Measurements from ENCODE around the gene NFE2L3. TPM values are rescaled to one million over a fixed set of nuclear protein-coding genes. Genes with fewer than 3 reads are reported as not detected.
A peak's percentile ranks its signal among the peaks of the same experiment; 100 is the strongest.

The NFE2L3 gene
- total RNA-seq, 2 experiments from 2014 or later: 21.5 to 22.6 TPM

DNA sequence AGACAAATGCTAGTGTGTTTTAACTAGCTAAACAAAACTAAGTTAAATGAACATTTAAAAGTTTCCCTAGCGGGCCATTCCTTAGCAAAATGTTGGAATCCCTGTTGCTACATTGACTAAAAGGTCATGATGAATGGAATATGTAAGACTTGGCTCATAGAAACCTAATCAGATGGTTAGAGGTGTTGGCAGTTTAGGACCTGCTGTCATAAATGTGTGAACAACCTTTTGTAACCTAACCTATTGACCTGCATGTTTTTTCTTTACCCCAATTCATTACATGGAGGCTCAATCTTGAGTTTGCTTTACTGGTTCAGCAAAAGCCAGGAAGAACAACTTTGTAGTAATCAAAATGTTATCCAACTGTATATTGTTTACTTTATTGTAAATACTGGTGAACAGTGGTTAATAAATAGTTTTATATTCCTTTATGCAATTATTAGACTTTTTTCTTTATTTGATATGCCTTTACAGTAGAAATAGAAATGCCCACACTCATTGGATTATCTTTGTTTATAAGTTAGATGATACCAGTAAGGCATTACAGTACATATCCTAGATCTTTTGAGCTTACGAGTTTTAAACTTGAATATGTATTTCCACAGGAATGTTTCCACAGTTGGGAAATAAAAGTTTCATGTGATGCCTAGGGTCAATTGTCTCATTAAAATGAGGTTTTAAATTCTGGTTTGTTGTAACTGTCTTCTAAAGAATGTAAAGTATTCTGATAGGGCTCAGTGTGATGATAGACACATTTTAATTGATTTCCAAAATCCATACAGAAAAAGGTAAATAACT lies 61.1 kb downstream of the NFE2L3 start:
- TF ChIP-seq, protein P1, sequence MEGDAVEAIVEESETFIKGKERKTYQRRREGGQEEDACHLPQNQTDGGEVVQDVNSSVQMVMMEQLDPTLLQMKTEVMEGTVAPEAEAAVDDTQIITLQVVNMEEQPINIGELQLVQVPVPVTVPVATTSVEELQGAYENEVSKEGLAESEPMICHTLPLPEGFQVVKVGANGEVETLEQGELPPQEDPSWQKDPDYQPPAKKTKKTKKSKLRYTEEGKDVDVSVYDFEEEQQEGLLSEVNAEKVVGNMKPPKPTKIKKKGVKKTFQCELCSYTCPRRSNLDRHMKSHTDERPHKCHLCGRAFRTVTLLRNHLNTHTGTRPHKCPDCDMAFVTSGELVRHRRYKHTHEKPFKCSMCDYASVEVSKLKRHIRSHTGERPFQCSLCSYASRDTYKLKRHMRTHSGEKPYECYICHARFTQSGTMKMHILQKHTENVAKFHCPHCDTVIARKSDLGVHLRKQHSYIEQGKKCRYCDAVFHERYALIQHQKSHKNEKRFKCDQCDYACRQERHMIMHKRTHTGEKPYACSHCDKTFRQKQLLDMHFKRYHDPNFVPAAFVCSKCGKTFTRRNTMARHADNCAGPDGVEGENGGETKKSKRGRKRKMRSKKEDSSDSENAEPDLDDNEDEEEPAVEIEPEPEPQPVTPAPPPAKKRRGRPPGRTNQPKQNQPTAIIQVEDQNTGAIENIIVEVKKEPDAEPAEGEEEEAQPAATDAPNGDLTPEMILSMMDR (IDR thresholded peaks at IDR 0.05): no peak
- no peaks in the 10 kb centered on the region for H3K27me3 Mint-ChIP-seq
- no peak overlapping the region for H3K27ac Mint-ChIP-seq
- H3K36me3 Mint-ChIP-seq (ENCODE audit: low read depth): peaks cover 46% of the 10 kb centered on the region
- H3K4me3 Mint-ChIP-seq: no peak overlapping the region
- ChIA-PET CTCF (interaction anchor here (0.9 to 1.4 kb wide), 3 partner anchors 10 to 134 kb away, joined by 3 to 4 read pairs (median 4); no protein-coding TSS in a partner anchor), POLR2A (interaction anchor here (0.9 to 4.1 kb wide), 3 partner anchors 11 to 17 kb away, joined by 3 to 25 read pairs (median 4); partner anchors contain the start of gene CBX3)
- intact Hi-C loops (cut with micrococcal nuclease): no loop called here
- DNase-seq: no peak
- no peak for ATAC-seq
- no peaks in the 10 kb centered on the region for H3K9me3 Mint-ChIP-seq
- H3K4me1 Mint-ChIP-seq (ENCODE audit: low read depth): peaks cover 37% of the 10 kb centered on the region

DNA sequence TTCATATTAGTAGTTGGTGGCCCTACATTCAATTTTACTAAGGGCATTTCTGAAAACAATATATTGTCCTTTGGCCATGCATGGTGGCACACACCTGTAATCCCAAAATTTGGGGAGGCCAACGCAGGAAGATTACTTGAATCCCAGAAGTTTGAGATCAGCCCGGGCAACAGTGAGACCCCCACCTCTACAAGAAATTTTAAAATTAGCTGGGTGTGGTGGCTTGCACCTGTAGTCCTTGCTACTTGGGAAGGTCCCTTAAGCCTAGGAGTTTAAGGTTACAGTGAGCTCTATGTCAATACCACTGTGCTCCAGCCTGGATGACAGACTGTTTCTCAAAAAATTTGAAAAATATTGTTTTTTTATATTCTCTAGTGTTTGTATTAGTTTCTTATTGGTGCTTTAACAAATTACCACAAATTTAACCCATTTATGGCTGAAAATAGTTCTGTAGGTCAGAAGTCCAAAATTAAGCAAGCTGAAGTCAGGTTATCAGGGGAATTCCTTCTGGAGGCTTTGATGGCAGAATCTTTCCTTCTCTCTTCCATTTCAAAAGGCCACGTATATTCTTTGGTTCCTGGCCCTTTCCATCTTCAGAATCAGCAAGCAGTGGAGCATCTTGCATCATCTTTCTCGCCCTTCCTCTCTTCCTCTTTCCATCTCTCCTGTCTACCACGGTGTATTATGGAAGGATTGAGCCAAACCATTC lies 62.0 kb downstream of the NFE2L3 start:
- no peak for ATAC-seq

DNA sequence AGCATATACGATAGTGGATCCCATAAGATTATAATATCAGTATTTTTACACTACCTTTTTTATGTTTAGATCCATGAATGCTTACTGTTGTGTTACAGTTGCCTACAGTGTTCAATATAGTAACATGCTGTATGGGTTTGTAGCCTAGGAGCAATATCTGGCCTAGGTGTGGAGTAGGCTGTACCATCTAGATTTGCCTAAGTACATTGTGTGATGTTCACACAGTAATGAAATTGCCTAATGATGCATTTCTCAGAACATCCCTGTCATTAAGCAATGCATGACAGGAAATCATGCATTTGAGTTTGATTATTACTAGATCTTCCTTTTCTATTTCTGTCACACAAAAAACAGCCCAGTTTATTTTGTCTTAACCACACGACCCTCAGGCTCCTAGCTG lies 64.1 kb downstream of the NFE2L3 start:
- Mint-ChIP-seq H3K9me3 (no peaks in the 10 kb centered on the region), H3K36me3 (ENCODE audit: low read depth) (peaks cover 29% of the 10 kb centered on the region), H3K4me3 (no peak overlapping the region), H3K27ac (no peak overlapping the region), H3K4me1 (ENCODE audit: low read depth) (peaks cover 23% of the 10 kb centered on the region), H3K27me3 (no peaks in the 10 kb centered on the region)
- DNase-seq (no peak), ATAC-seq (peak; percentile 47)
- intact Hi-C loops (cut with micrococcal nuclease): no loop called here
- ChIA-PET POLR2A (interaction anchor here (0.8 to 2.0 kb wide), 2 partner anchors 9 to 16 kb away, joined by 3 to 9 read pairs; partner anchors contain the start of genes CBX3 and HNRNPA2B1), CTCF (no interaction called here)
- TF ChIP-seq, protein P1 (IDR thresholded peaks at IDR 0.05): no peak

More for the DNA sequence above, 62.0 kb downstream of the NFE2L3 start:
- Mint-ChIP-seq H3K36me3 (ENCODE audit: low read depth) (peaks cover 44% of the 10 kb centered on the region), H3K27ac (peak overlapping the region; percentile 78), H3K4me1 (ENCODE audit: low read depth) (peaks cover 36% of the 10 kb centered on the region), H3K9me3 (no peaks in the 10 kb centered on the region), H3K27me3 (no peaks in the 10 kb centered on the region), H3K4me3 (no peak overlapping the region)
- intact Hi-C loops (cut with micrococcal nuclease): no loop called here
- DNase-seq: no peak
- TF ChIP-seq, protein P1 (IDR thresholded peaks at IDR 0.05): no peak
- ChIA-PET POLR2A (interaction anchor here (1.3 to 4.1 kb wide), 4 partner anchors 12 to 27 kb away, joined by 4 to 25 read pairs (median 4); partner anchors contain the start of gene CBX3), CTCF (interaction anchor here (1.0 to 1.8 kb wide), 5 partner anchors 9 to 151 kb away, joined by 4 to 5 read pairs (median 5); no protein-coding TSS in a partner anchor)

DNA sequence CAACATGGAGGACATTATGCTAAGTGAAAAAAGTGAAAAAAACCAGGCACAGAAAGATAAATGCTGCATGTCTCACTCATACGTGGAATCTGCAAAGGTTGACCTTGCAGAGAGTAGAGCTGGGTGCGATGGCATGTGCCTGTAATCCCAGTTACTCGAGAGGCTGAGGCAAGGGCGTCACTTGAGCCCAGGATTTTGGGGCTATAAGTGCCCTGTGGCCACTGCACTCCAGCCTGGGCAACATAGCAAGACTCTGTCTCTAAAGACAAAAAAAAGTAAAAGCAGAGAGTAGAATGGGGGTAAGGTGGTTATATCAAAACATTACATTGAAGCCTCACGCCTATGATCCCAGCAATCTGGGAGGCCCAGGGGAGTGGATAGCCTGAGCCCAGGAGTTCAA lies 72.4 kb downstream of the NFE2L3 start:
- intact Hi-C loops (cut with micrococcal nuclease): no loop called here
- TF ChIP-seq, protein P1 (IDR thresholded peaks at IDR 0.05): no peak
- Mint-ChIP-seq H3K27ac (no peak overlapping the region), H3K9me3 (no peaks in the 10 kb centered on the region), H3K4me1 (ENCODE audit: low read depth) (no peaks in the 10 kb centered on the region), H3K27me3 (peaks cover 3% of the 10 kb centered on the region), H3K36me3 (ENCODE audit: low read depth) (no peaks in the 10 kb centered on the region), H3K4me3 (no peak overlapping the region)
- ChIA-PET CTCF (interaction anchor here (1.1 kb wide), 1 partner anchor 14 kb away, joined by 3 read pairs; no protein-coding TSS in a partner anchor), POLR2A (no interaction called here)
- ATAC-seq (no peak), DNase-seq (no peak)
